ENCODE results near the gene CNTN6. TPM values are rescaled to one million over a fixed set of nuclear protein-coding genes. Genes with fewer than 3 reads are reported as not detected.

Gene CNTN6
- total RNA-seq, 1 donor from 2014 or later, result 0.82 TPM

DNA sequence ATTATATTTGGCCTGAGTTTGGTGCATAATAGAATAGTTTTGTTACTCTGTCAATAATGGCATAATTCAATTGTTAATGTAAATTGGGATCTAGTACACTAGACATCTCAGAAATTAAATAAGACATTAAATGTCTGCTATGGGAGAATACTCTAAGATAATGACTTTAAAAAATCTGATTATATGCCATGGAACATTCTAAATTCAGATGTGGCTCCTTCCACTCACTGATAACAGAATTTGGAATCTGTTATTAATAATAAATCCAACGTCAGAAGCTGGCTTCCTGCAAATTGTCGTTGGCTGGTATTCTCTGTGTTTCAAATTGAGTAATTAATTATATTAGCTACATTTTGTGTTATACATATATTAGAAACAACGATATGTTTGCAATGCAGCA, 258.1 kb downstream of the CNTN6 start:
- H3K36me3 Mint-ChIP-seq (ENCODE audit: low read depth), result no peaks in the 10 kb centered on the region

DNA sequence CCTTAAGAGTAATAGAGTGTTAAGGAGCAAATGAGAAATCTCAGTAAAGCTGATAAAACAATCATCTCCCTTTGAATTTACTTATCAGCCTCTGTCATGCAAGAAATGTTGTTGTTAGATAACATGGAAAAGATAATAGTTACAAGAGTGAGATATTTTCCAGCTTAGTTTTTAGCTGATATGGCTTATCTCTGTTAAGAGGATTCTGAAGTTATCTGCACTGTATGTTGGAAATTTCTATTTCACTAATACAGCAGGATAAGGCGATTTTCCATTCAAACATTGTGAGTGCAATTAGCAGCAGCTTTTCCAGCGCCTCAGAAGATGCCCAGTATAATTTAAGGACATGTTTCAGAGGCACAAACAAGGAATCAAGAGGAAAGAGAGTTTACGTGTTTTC, 262.9 kb downstream of the CNTN6 start:
- no peak overlapping the region for H3K4me3 Mint-ChIP-seq
- TF ChIP-seq, protein P1, sequence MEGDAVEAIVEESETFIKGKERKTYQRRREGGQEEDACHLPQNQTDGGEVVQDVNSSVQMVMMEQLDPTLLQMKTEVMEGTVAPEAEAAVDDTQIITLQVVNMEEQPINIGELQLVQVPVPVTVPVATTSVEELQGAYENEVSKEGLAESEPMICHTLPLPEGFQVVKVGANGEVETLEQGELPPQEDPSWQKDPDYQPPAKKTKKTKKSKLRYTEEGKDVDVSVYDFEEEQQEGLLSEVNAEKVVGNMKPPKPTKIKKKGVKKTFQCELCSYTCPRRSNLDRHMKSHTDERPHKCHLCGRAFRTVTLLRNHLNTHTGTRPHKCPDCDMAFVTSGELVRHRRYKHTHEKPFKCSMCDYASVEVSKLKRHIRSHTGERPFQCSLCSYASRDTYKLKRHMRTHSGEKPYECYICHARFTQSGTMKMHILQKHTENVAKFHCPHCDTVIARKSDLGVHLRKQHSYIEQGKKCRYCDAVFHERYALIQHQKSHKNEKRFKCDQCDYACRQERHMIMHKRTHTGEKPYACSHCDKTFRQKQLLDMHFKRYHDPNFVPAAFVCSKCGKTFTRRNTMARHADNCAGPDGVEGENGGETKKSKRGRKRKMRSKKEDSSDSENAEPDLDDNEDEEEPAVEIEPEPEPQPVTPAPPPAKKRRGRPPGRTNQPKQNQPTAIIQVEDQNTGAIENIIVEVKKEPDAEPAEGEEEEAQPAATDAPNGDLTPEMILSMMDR (conservative IDR thresholded peaks at IDR 0.05), result no peak
- H3K36me3 Mint-ChIP-seq (ENCODE audit: low read depth), result no peaks in the 10 kb centered on the region
- no peak overlapping the region for H3K27ac Mint-ChIP-seq (ENCODE audit: unreplicated experiment)
- H3K4me1 Mint-ChIP-seq, result no peaks in the 10 kb centered on the region
- H3K9me3 Mint-ChIP-seq, result no peaks in the 10 kb centered on the region
- no peaks in the 10 kb centered on the region for H3K27me3 Mint-ChIP-seq (ENCODE audit: low read depth)
- no peak for DNase-seq (ENCODE audit: low read depth, low spot score)

More for the DNA sequence above, 258.1 kb downstream of the CNTN6 start:
- TF ChIP-seq, protein P1 (conservative IDR thresholded peaks at IDR 0.05), result no peak
- no peak overlapping the region for H3K4me3 Mint-ChIP-seq
- no peaks in the 10 kb centered on the region for H3K9me3 Mint-ChIP-seq
- H3K27me3 Mint-ChIP-seq (ENCODE audit: low read depth), result no peaks in the 10 kb centered on the region
- DNase-seq (ENCODE audit: low read depth, low spot score), result no peak
- H3K27ac Mint-ChIP-seq (ENCODE audit: unreplicated experiment), result no peak overlapping the region
- no peaks in the 10 kb centered on the region for H3K4me1 Mint-ChIP-seq

DNA sequence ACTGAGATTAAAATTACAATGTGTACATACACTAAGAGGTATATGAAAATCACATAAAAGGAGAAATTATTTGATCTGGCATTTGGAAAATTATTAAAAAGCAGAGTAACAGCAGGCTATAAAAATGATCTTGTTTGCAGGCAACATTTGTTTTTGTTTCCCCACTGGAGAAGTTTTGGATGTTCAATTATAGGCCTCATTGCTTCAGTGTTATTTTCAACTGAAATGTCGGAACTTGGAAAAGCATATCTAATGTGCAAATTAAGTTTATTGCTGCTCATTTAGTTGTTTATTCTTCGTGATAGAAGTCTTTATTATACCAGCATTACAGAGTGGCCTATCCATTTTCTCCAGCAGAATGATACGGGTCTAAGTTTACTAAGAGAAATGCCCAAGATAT, 263.3 kb downstream of the CNTN6 start:
- Mint-ChIP-seq H3K9me3 (no peaks in the 10 kb centered on the region), H3K36me3 (ENCODE audit: low read depth) (no peaks in the 10 kb centered on the region), H3K4me1 (no peaks in the 10 kb centered on the region), H3K27me3 (ENCODE audit: low read depth) (no peaks in the 10 kb centered on the region), H3K27ac (ENCODE audit: unreplicated experiment) (no peak overlapping the region), H3K4me3 (no peak overlapping the region)
- TF ChIP-seq, protein P1 (conservative IDR thresholded peaks at IDR 0.05), result no peak
- no peak for DNase-seq (ENCODE audit: low read depth, low spot score)

DNA sequence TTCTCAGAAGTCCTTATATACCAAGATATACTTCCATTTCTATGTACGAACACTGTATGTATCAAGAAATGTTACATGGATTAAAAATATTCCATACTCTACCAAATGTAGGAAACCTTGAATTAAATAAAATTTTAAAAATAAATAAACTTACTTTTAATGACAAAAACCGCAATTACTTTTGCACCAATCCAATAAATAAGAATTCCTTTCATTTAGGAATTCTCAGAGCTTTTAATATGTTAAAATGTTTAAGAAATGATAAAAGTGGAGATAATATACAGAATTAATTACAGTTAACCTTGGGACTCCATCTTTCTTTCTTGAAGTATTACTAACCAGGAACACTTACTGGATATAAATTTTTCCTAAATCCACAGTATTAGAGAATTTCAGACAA, 272.7 kb downstream of the CNTN6 start:
- no peak overlapping the region for H3K27ac Mint-ChIP-seq (ENCODE audit: unreplicated experiment)
- no peaks in the 10 kb centered on the region for H3K9me3 Mint-ChIP-seq
- peaks cover 4% of the 10 kb centered on the region for H3K27me3 Mint-ChIP-seq (ENCODE audit: low read depth)
- no peak overlapping the region for H3K4me3 Mint-ChIP-seq
- H3K36me3 Mint-ChIP-seq (ENCODE audit: low read depth), result no peaks in the 10 kb centered on the region
- TF ChIP-seq, protein P1 (conservative IDR thresholded peaks at IDR 0.05), result no peak
- no peaks in the 10 kb centered on the region for H3K4me1 Mint-ChIP-seq
- no peak for DNase-seq (ENCODE audit: low read depth, low spot score)

DNA sequence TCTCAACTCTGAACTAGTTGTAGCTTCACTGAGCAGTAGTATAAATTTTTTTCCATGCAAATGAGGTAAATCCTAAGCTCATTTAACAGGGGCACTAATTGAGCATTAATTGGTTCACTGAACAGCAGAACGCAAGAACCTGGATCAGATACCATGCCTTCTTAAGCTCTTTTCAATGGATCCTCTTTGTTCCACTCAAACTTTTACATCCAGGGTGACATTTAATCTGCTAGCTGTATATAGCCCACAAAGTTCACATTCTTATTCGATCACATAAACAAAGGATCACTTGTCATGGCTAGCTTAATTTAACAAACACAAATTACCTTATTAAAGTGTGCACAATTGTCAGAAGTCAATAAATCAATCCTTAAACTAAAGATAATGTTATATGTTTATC, 281.6 kb downstream of the CNTN6 start:
- H3K36me3 Mint-ChIP-seq (ENCODE audit: low read depth), result no peaks in the 10 kb centered on the region
- DNase-seq (ENCODE audit: low read depth, low spot score), result no peak
- peaks cover 6% of the 10 kb centered on the region for H3K4me1 Mint-ChIP-seq
- H3K27ac Mint-ChIP-seq (ENCODE audit: unreplicated experiment), result no peak overlapping the region
- H3K27me3 Mint-ChIP-seq (ENCODE audit: low read depth), result no peaks in the 10 kb centered on the region
- peaks cover 2% of the 10 kb centered on the region for H3K9me3 Mint-ChIP-seq
- no peak overlapping the region for H3K4me3 Mint-ChIP-seq
- TF ChIP-seq, protein P1 (conservative IDR thresholded peaks at IDR 0.05), result no peak

DNA sequence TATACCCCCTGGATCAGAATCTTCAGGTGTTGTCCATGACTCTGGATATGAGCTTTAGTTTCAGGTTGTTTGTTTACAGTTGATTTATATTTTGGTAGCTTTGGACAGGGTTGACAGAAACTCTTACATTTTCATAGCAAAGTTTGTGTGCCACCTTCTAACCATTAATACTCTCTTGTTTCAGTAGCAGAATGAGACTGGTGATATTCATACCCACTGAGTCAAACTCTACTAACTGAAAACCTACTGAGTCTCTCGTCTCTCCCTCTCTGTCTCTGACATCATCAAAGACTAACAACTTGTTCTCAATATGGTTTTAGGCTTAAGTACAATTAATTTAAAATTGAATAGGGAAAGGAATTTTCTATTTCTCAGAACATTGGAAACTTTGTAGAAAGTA, 282.3 kb downstream of the CNTN6 start:
- Mint-ChIP-seq H3K4me3 (no peak overlapping the region), H3K36me3 (ENCODE audit: low read depth) (no peaks in the 10 kb centered on the region), H3K4me1 (peaks cover 6% of the 10 kb centered on the region), H3K9me3 (peaks cover 2% of the 10 kb centered on the region), H3K27me3 (ENCODE audit: low read depth) (no peaks in the 10 kb centered on the region), H3K27ac (ENCODE audit: unreplicated experiment) (no peak overlapping the region)
- TF ChIP-seq, protein P1 (conservative IDR thresholded peaks at IDR 0.05), result no peak
- no peak for DNase-seq (ENCODE audit: low read depth, low spot score)
